Caco-2 (cell line): ENCODE data around the gene RHBG. TPM values are rescaled to one million over a fixed set of nuclear protein-coding genes. Genes with fewer than 3 reads are reported as not detected.
A peak's percentile ranks its signal among the peaks of the same experiment; 100 is the strongest.

Experiments used
- BruUV-seq: library from RNA; stranded (reverse); fragments of 400-500 nt; replicated peaks from 2 replicates; lab custom pipeline; 2021; lab: Mats Ljungman, UMichigan
- CTCF ChIA-PET: fragments of 300-600 bp; sonication (Branson Sonifier 250); formaldehyde crosslinking; loops from one replicate; lab custom pipeline; 2022; ENCODE audit warnings: antibody characterized with exemption; lab: Charles Lee
- POLR2A ChIA-PET: fragments of 300-600 bp; sonication (Branson Sonifier 250); formaldehyde crosslinking; loops from one replicate; lab custom pipeline; 2022; ENCODE audit warnings: antibody characterized with exemption; lab: Charles Lee
- DNase-seq, 2 experiments: peaks; one replicate each; pipeline versions ENCODE4 v3.0.0 to v3.0.0-alpha.2; 2020 to 2022
- H3K27me3 ChIP-seq: replicated peaks from 2 replicates; pipeline ENCODE4 v1.6.0; 2011; ENCODE audit warnings: low read length; ENCODE audit not compliant: control insufficient read depth, insufficient read depth
- H3K36me3 ChIP-seq: 2 replicates; pipeline ENCODE4 v1.5.1; 2011; ENCODE audit warnings: low read length; ENCODE audit not compliant: control insufficient read depth, insufficient read depth
- H3K4me1 ChIP-seq: fragments of 250-450 bp; sonication (Bioruptor Pico); 2 replicates; pipeline ENCODE4 v1.5.1; 2020; ENCODE audit warnings: mild to moderate bottlenecking
- H3K4me3 ChIP-seq: 2 replicates; pipeline ENCODE4 v1.5.1; 2011; ENCODE audit warnings: low read depth, mild to moderate bottlenecking, control low read depth, low read length
- H3K9me3 ChIP-seq: fragments of 250-450 bp; sonication (Bioruptor Pico); 2 replicates; pipeline ENCODE4 v1.5.1; 2020; ENCODE audit warnings: mild to moderate bottlenecking, moderate library complexity
- H3K27ac Mint-ChIP-seq: one replicate; pipeline ENCODE4 v1.8.0; 2022; ENCODE audit warnings: mixed read lengths; ENCODE audit not compliant: unreplicated experiment
- H3K27me3 Mint-ChIP-seq: one replicate; pipeline ENCODE4 v1.8.0; 2022; ENCODE audit warnings: mixed read lengths; ENCODE audit not compliant: insufficient read depth, unreplicated experiment
- H3K36me3 Mint-ChIP-seq: one replicate; pipeline ENCODE4 v1.8.0; 2022; ENCODE audit warnings: mild to moderate bottlenecking, mixed read lengths; ENCODE audit not compliant: insufficient read depth, unreplicated experiment
- H3K4me1 Mint-ChIP-seq: one replicate; pipeline ENCODE4 v1.8.0; 2022; ENCODE audit warnings: low read depth, mixed read lengths; ENCODE audit not compliant: unreplicated experiment
- H3K4me3 Mint-ChIP-seq: one replicate; pipeline ENCODE4 v1.8.0; 2022; ENCODE audit warnings: mild to moderate bottlenecking, moderate library complexity, mixed read lengths; ENCODE audit not compliant: unreplicated experiment
- H3K9me3 Mint-ChIP-seq: one replicate; pipeline ENCODE4 v1.8.0; 2022; ENCODE audit warnings: mixed read lengths; ENCODE audit not compliant: unreplicated experiment
- CTCF ChIP-seq, 2 experiments: fragments of 200-600 bp in 1 of 2; IDR thresholded peaks; 1 replicate in 1 of 2; 2 replicates in 1 of 2; pipeline versions ENCODE4 v1.5.1 to v1.8.0; 2011 to 2022; ENCODE audit warnings: antibody characterized with exemption in 1 of 2, control low read depth in 1 of 2, inconsistent platforms in 1 of 2, low read depth in 1 of 2, low read length in 1 of 2, mild to moderate bottlenecking in 1 of 2, moderate library complexity in 1 of 2; ENCODE audit not compliant: insufficient read depth in 1 of 2, severe bottlenecking in 1 of 2, unreplicated experiment in 1 of 2
- intact Hi-C: fragments of 100-400 bp; cut with micrococcal nuclease; formaldehyde crosslinking; loops from one replicate; pipeline ENCODE4 v1.10.0; 2022; ENCODE audit not compliant: unreplicated experiment
- total RNA-seq: library from RNA; stranded (reverse); gene quantifications from 2 replicates; pipeline ENCODE4 v1.2.3, GENCODE V29; 2022

The RHBG gene
- total RNA-seq, 1 experiment from 2014 or later, result 6.5 TPM

DNA sequence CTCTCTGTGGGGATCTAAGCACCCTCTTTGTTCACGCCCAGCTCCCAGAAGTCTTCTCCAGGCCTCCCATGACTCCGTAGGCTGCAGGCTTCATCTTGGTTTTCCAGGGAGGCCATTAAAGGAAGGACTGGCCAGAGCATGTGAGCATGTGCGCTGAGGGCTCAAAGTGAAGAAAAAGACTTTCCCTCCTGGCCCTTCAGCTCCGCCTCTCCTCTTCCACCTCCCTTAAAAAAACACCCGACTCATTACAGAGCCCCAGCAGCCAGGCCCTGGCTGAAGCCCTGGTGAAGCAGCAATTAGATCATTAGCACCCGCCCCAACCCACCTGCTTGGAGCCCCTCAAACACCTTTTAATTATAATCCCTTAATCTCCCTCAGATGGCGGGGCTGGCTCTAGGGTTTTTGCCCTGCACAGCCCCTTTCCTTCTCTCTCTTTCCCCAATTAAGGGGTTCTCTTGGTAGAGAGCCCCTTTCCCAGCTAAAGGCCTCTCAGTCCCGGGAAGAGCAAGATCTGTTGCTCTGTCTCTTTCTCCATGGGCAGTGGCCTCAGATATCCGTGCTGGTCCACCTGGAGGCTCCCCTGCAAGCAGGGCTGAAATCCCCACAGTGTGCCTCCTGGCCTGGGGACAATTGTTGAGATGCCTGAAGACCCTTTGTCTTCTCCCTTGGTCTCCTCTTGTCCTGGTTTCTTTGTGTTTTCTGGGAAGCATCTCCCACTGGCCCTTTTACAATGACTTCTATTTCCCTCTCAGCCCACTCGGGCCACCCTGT is 30.5 kb downstream of the RHBG start:
- POLR2A ChIA-PET, result no interaction called here
- no peaks in the 10 kb centered on the region for H3K36me3 ChIP-seq
- H3K4me3 Mint-ChIP-seq, result no peak overlapping the region
- BruUV-seq, result no TSS peak
- peaks cover 23% of the 10 kb centered on the region for H3K4me1 Mint-ChIP-seq
- 0 out of 2 replicates have a peak, but pooled peaks cover 3% of the 10 kb centered on the region for H3K9me3 ChIP-seq
- H3K27me3 Mint-ChIP-seq, result no peaks in the 10 kb centered on the region
- peaks cover 11% of the 10 kb centered on the region for H3K36me3 Mint-ChIP-seq
- H3K4me3 ChIP-seq, result no peak overlapping the region
- peaks cover 10% of the 10 kb centered on the region for H3K9me3 Mint-ChIP-seq
- TF ChIP-seq CTCF (IDR thresholded peaks at IDR 0.05; ENCODE audit: insufficient read depth in 1 of 2, low read depth in 1 of 2, low read length in 1 of 2, severe bottlenecking in 1 of 2, unreplicated experiment in 1 of 2), result no peak
- CTCF ChIA-PET, result interaction anchor here (1.1 kb wide), 1 partner anchor 46 kb away, joined by 3 read pairs; no protein-coding TSS in a partner anchor
- H3K27me3 ChIP-seq, result no peaks in the 10 kb centered on the region
- DNase-seq, result no peak
- intact Hi-C loops, result no loop called here
- H3K4me1 ChIP-seq, result peaks cover 18% of the 10 kb centered on the region
- peak overlapping the region; percentile 63 for H3K27ac Mint-ChIP-seq

DNA sequence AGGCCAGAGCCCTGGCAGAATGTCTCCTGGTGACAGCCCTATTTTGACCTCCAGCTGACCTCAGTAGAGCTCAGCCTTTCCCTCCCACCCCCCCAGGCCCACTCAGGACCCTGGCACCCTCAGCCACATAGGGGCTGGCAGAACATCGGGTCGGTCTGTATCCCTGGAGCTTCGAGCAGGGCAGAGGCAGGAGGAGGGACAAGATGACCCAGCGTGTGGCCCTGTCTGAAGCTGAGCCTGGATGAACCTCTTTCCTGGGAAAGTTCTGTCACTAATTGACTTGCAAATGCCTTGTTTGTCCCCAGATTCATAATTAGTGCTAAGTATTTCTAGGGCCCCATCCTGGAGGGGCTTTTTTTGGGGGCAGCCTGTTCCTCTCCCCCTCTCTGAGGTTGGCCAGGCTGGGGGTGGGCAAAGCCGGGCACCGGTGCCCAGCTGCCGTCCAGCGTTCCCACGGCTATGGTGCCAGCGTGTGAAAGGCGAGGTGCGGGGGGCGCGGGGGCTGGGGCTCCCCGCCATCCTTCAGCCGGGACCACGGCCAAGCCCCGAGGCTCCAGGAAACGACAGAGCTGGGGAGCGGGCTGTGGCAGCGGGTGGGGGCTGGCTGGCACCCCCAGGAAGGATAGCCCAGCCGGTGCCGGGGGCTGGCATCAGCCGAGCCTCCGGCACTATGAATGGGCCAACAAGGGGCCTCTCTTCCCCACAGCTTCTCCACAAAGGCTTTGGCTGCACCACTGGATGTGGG is 31.4 kb downstream of the RHBG start:
- Mint-ChIP-seq H3K4me3 (no peak overlapping the region), H3K36me3 (peaks cover 6% of the 10 kb centered on the region), H3K9me3 (peaks cover 10% of the 10 kb centered on the region), H3K27me3 (no peaks in the 10 kb centered on the region), H3K4me1 (peaks cover 16% of the 10 kb centered on the region), H3K27ac (peak overlapping the region; percentile 63)
- no peak for TF ChIP-seq CTCF (IDR thresholded peaks at IDR 0.05; ENCODE audit: insufficient read depth in 1 of 2, low read depth in 1 of 2, low read length in 1 of 2, severe bottlenecking in 1 of 2, unreplicated experiment in 1 of 2)
- no peak for DNase-seq
- POLR2A ChIA-PET, result no interaction called here
- H3K27me3 ChIP-seq, result no peaks in the 10 kb centered on the region
- intact Hi-C loops, result no loop called here
- H3K36me3 ChIP-seq, result no peaks in the 10 kb centered on the region
- CTCF ChIA-PET, result interaction anchor here (1.1 kb wide), 1 partner anchor 45 kb away, joined by 3 read pairs; no protein-coding TSS in a partner anchor
- 0 out of 2 replicates have a peak, but pooled peaks cover 3% of the 10 kb centered on the region for H3K9me3 ChIP-seq
- peaks cover 26% of the 10 kb centered on the region for H3K4me1 ChIP-seq
- no TSS peak for BruUV-seq
- H3K4me3 ChIP-seq, result no peak overlapping the region

GRCh38 chr1:156401041-156401574 is 32.1 kb downstream of the RHBG start:
- no peak for TF ChIP-seq CTCF (IDR thresholded peaks at IDR 0.05; ENCODE audit: insufficient read depth in 1 of 2, low read depth in 1 of 2, low read length in 1 of 2, severe bottlenecking in 1 of 2, unreplicated experiment in 1 of 2)
- H3K36me3 ChIP-seq, result no peaks in the 10 kb centered on the region
- intact Hi-C loops, result no loop called here
- Mint-ChIP-seq H3K27me3 (no peaks in the 10 kb centered on the region), H3K4me1 (peaks cover 16% of the 10 kb centered on the region), H3K9me3 (peaks cover 10% of the 10 kb centered on the region), H3K27ac (no peak overlapping the region), H3K4me3 (no peak overlapping the region), H3K36me3 (peaks cover 6% of the 10 kb centered on the region)
- no TSS peak for BruUV-seq
- DNase-seq, result no peak
- CTCF ChIA-PET, result interaction anchor here (1.7 kb wide), 1 partner anchor 16 kb away, joined by 5 read pairs; no protein-coding TSS in a partner anchor
- H3K4me1 ChIP-seq, result peaks cover 29% of the 10 kb centered on the region
- POLR2A ChIA-PET, result no interaction called here
- 0 out of 2 replicates have a peak, but pooled peaks cover 3% of the 10 kb centered on the region for H3K9me3 ChIP-seq
- no peaks in the 10 kb centered on the region for H3K27me3 ChIP-seq
- no peak overlapping the region for H3K4me3 ChIP-seq
